SK-N-SH (cell line): ENCODE results near the gene GARIN1A. TPM values are rescaled to one million over a fixed set of nuclear protein-coding genes. Genes with fewer than 3 reads are reported as not detected.
"Not testable (repeated sequence)": the region's sequence is repeated elsewhere in the genome, so short reads cannot be mapped to it uniquely, and the experiment has no call there.

ENCODE experiments used
- CTCF ChIA-PET: fragments of 300-600, 350-600 bp; formaldehyde crosslinking; extraction: SDS; loops from one replicate; lab custom pipeline; 2021; lab: Yijun Ruan, JAX
- POLR2A ChIA-PET: fragments of 350-600 bp; sonication (Branson Sonifier 250); formaldehyde crosslinking; extraction: SDS; loops from one replicate; lab custom pipeline; 2020; ENCODE audit warnings: antibody characterized with exemption, inconsistent platforms; lab: Yijun Ruan, JAX
- DNase-seq: peaks from one replicate; pipeline ENCODE4 v3.0.0; 2012
- H2AFZ ChIP-seq: fragments of 200-600 bp; sonication (generic); 2 replicates; pipeline ENCODE4 v1.8.1; 2016; ENCODE audit warnings: antibody characterized with exemption, mild to moderate bottlenecking, low read depth
- H3F3A ChIP-seq: fragments of 200-600 bp; sonication (generic); replicated peaks from 2 replicates; pipeline ENCODE3; 2016; ENCODE audit warnings: antibody characterized with exemption, mild to moderate bottlenecking; ENCODE audit not compliant: insufficient read depth
- H3K27ac ChIP-seq, 2 experiments: fragments of 200-500 bp in 1 of 2; fragments of 200-600 bp in 1 of 2; sonication (Bioruptor generic) in 1 of 2; sonication (generic), shearing (Covaris generic) in 1 of 2; 2 replicates each; pipeline versions ENCODE4 v1.5.1 to v1.6.1; 2014 to 2016; ENCODE audit warnings: low read depth in 2 of 2, inconsistent platforms in 1 of 2, low read length in 1 of 2, mild to moderate bottlenecking in 1 of 2, mixed read lengths in 1 of 2
- H3K27me3 ChIP-seq: fragments of 200-600 bp; sonication (generic), shearing (Covaris generic); 2 replicates; pipeline ENCODE4 v1.6.1; 2016; ENCODE audit warnings: mixed run types; ENCODE audit not compliant: insufficient read depth
- H3K36me3 ChIP-seq, 2 experiments: fragments of 200-500 bp in 1 of 2; fragments of 200-600 bp in 1 of 2; sonication (Bioruptor generic) in 1 of 2; sonication (generic) in 1 of 2; replicated peaks in 1 of 2; 2 replicates each; pipeline versions ENCODE3 to v1.5.1; 2014 to 2016; ENCODE audit warnings: low read length in 1 of 2, mild to moderate bottlenecking in 1 of 2; ENCODE audit not compliant: insufficient read depth in 2 of 2, control insufficient read depth in 1 of 2
- H3K4me1 ChIP-seq, 2 experiments: fragments of 200-500 bp in 1 of 2; fragments of 200-600 bp in 1 of 2; sonication (Bioruptor generic) in 1 of 2; sonication (generic), shearing (Covaris generic) in 1 of 2; 2 replicates each; pipeline versions ENCODE4 v1.5.1 to v1.6.1; 2014 to 2016; ENCODE audit warnings: low read depth in 1 of 2, low read length in 1 of 2, mixed run types in 1 of 2; ENCODE audit not compliant: insufficient read depth in 2 of 2, control insufficient read depth in 1 of 2
- H3K4me2 ChIP-seq: fragments of 200-600 bp; sonication (generic), shearing (Covaris generic); 2 replicates; pipeline ENCODE4 v1.6.1; 2017; ENCODE audit warnings: mixed run types
- H3K4me3 ChIP-seq, 2 experiments: fragments of 200-500 bp in 1 of 2; fragments of 200-600 bp in 1 of 2; sonication (Bioruptor generic) in 1 of 2; sonication (generic), shearing (Covaris generic) in 1 of 2; 2 replicates each; pipeline versions ENCODE4 v1.5.1 to v1.8.1; 2014 to 2016; ENCODE audit warnings: low read depth in 2 of 2, inconsistent platforms in 1 of 2, low read length in 1 of 2, mild to moderate bottlenecking in 1 of 2, mixed read lengths in 1 of 2, moderate library complexity in 1 of 2
- H3K79me2 ChIP-seq: fragments of 200-600 bp; sonication (generic); 2 replicates; pipeline ENCODE4 v1.8.1; 2017; ENCODE audit warnings: mild to moderate bottlenecking; ENCODE audit not compliant: insufficient read depth
- H3K9ac ChIP-seq: fragments of 200-600 bp; sonication (generic); 2 replicates; pipeline ENCODE4 v1.6.1; 2017; ENCODE audit warnings: mixed run types
- H3K9me2 ChIP-seq: fragments of 200-600 bp; sonication (generic); 2 replicates; pipeline ENCODE4 v1.6.1; 2017; ENCODE audit warnings: mixed run types
- H3K9me3 ChIP-seq: fragments of 200-600 bp; sonication (generic); 2 replicates; pipeline ENCODE4 v1.6.1; 2017; ENCODE audit warnings: mixed run types, mild to moderate bottlenecking, moderate library complexity
- H4K20me1 ChIP-seq: fragments of 200-600 bp; sonication (generic); 2 replicates; pipeline ENCODE4 v1.6.1; 2017; ENCODE audit warnings: mild to moderate bottlenecking, mixed run types; ENCODE audit not compliant: insufficient read depth
- FOSL2 ChIP-seq: IDR thresholded peaks from 2 replicates; pipeline ENCODE4 v1.4.0; 2012; ENCODE audit warnings: low read depth, mild to moderate bottlenecking, moderate library complexity, borderline replicate concordance
- POLR2AphosphoS5 ChIP-seq: IDR thresholded peaks from 2 replicates; pipeline ENCODE4 v1.6.1; 2012; ENCODE audit warnings: low read depth, low read length
- SIN3A ChIP-seq: IDR thresholded peaks from 2 replicates; pipeline ENCODE4 v1.6.1; 2012; ENCODE audit warnings: low read depth, mild to moderate bottlenecking, low read length, moderate library complexity, borderline replicate concordance
- USF2 ChIP-seq: fragments of 150-350 bp; IDR thresholded peaks from 2 replicates; pipeline ENCODE4 v1.6.1; 2017; ENCODE audit warnings: antibody characterized with exemption, low read length, low read depth, borderline replicate concordance
- WGBS: methylation state at CpG from one replicate; pipeline ENCODE4 v1.1.6; 2017; ENCODE audit warnings: low lambda C conversion rate; 5-methylcytosine and 5-hydroxymethylcytosine counted together
- polyA plus RNA-seq, 3 experiments: library from polyadenylated mRNA; depleted of rRNA; stranded (reverse); fragments of >200 nt; gene quantifications; 2 replicates each; pipeline ENCODE4 v1.2.3, GENCODE V29; 2012

GARIN1A gene
- polyA plus RNA-seq, 1 of the 3 experiments (the other 2 are of a cell fraction) = 1.2 TPM

GRCh38 chr7:128687131-128687530 is 15.0 kb downstream of the GARIN1A start:
- ChIA-PET CTCF (interaction anchor here (1.0 kb wide), 1 partner anchor 10 kb away, joined by 4 read pairs; no protein-coding TSS in a partner anchor), POLR2A (no interaction called here)
- Histone ChIP-seq H2AFZ (no peak overlapping the region), H3K27ac (no peak overlapping the region), H3K4me3 (no peak overlapping the region), H3K36me3 (peaks cover 2 to 3% of the 10 kb centered on the region in 2 experiments), H3K9me2 (no peaks in the 10 kb centered on the region), H3K79me2 (no peaks in the 10 kb centered on the region), H3K27me3 (no peaks in the 10 kb centered on the region), H3K4me2 (no peak overlapping the region), H4K20me1 (no peaks in the 10 kb centered on the region), H3F3A (peaks cover 4% of the 10 kb centered on the region), H3K9ac (no peak overlapping the region), H3K9me3 (no peaks in the 10 kb centered on the region), H3K4me1 (no peaks in the 10 kb centered on the region)
- DNase-seq = no peak
- TF ChIP-seq POLR2AphosphoS5 = no peak
- no peak for TF ChIP-seq SIN3A
- no peak for TF ChIP-seq USF2
- 93% methylated on average over 3 of the region's 3 CpGs for WGBS

GRCh38 chr7:128688492-128688891 is 16.4 kb downstream of the GARIN1A start:
- peaks cover 0 to 3% of the 10 kb centered on the region in 2 experiments for H3K36me3 ChIP-seq
- H3K4me1 ChIP-seq = no peaks in the 10 kb centered on the region
- H3F3A ChIP-seq = peaks cover 4% of the 10 kb centered on the region
- no peaks in the 10 kb centered on the region for H4K20me1 ChIP-seq
- H3K27me3 ChIP-seq = no peaks in the 10 kb centered on the region
- H3K9ac ChIP-seq = no peak overlapping the region
- WGBS = 60% methylated on average over 5 of the region's 5 CpGs
- no peaks in the 10 kb centered on the region for H3K9me2 ChIP-seq
- DNase-seq = no peak
- no peak overlapping the region for H3K4me3 ChIP-seq
- POLR2A ChIA-PET = no interaction called here
- no peak overlapping the region for H3K4me2 ChIP-seq
- no peak for TF ChIP-seq FOSL2
- TF ChIP-seq POLR2AphosphoS5 = no peak
- TF ChIP-seq, all 33 proteins: peak for 0
- Histone ChIP-seq H3K9me3 (no peaks in the 10 kb centered on the region), H2AFZ (no peak overlapping the region), H3K79me2 (no peaks in the 10 kb centered on the region), H3K27ac (no peak overlapping the region)
- CTCF ChIA-PET = no interaction called here

GRCh38 chr7:128689161-128689935 is 17.3 kb downstream of the GARIN1A start:
- H3K4me2 ChIP-seq, CTCF ChIA-PET, H3K4me3 ChIP-seq, POLR2A ChIA-PET, H3K27me3 ChIP-seq, H3K9me2 ChIP-seq, H2AFZ ChIP-seq, H3K27ac ChIP-seq, H3K9ac ChIP-seq, H3K4me1 ChIP-seq, H3F3A ChIP-seq, H4K20me1 ChIP-seq, H3K79me2 ChIP-seq, DNase-seq, H3K36me3 ChIP-seq, H3K9me3 ChIP-seq: not testable (repeated sequence)
- WGBS = 95% methylated on average over 24 of the region's 59 CpGs
